Measurements from ENCODE around the gene LRRC10. TPM values are rescaled to one million over a fixed set of nuclear protein-coding genes. Genes with fewer than 3 reads are reported as not detected.

LRRC10 gene
- total RNA-seq, result not detected

- ATAC-seq, result no peak
These were observed at the start of gene LRRC10 for GRCh38 chr12:69610729-69611128. Gene LRRC10 (minus strand): TSS chr12:69610907. CDS start chr12:69610838, 69 bp downstream.

GRCh38 chr12:69660164-69660863 lies 49.6 kb upstream of the LRRC10 start:
- no peak for ATAC-seq

- ATAC-seq, result no peak
These were observed 47.5 kb upstream of the LRRC10 start for GRCh38 chr12:69658203-69658602.

- no peak for ATAC-seq
These were observed 46.9 kb upstream of the LRRC10 start for GRCh38 chr12:69657376-69658137.

GRCh38 chr12:69655616-69656340 lies 45.1 kb upstream of the LRRC10 start:
- no peak for ATAC-seq

GRCh38 chr12:69653703-69654102 lies 43.0 kb upstream of the LRRC10 start:
- ATAC-seq, result peak; percentile 26

GRCh38 chr12:69651922-69652321 lies 41.2 kb upstream of the LRRC10 start:
- ATAC-seq, result no peak

GRCh38 chr12:69649529-69649928 lies 38.8 kb upstream of the LRRC10 start:
- ATAC-seq, result no peak

GRCh38 chr12:69648476-69648875 lies 37.8 kb upstream of the LRRC10 start:
- no peak for ATAC-seq

- no peak for ATAC-seq
These were observed 36.5 kb upstream of the LRRC10 start for GRCh38 chr12:69647178-69647577.

- ATAC-seq, result no peak
These were observed 34.3 kb upstream of the LRRC10 start for GRCh38 chr12:69645031-69645430.

GRCh38 chr12:69644511-69644910 lies 33.8 kb upstream of the LRRC10 start:
- ATAC-seq, result no peak

- no peak for ATAC-seq
These were observed 31.8 kb upstream of the LRRC10 start for GRCh38 chr12:69642531-69642930.

- ATAC-seq, result no peak
These were observed 30.8 kb upstream of the LRRC10 start for GRCh38 chr12:69641546-69641945.

- peak; percentile 74 for ATAC-seq
These were observed 28.8 kb upstream of the LRRC10 start for GRCh38 chr12:69639400-69640016.

GRCh38 chr12:69633061-69633460 lies 22.4 kb upstream of the LRRC10 start:
- ATAC-seq, result no peak

GRCh38 chr12:69630191-69630590 lies 19.5 kb upstream of the LRRC10 start:
- no peak for ATAC-seq

- ATAC-seq, result no peak
These were observed 16.8 kb upstream of the LRRC10 start for GRCh38 chr12:69627501-69627900.

GRCh38 chr12:69623970-69624369 lies 13.3 kb upstream of the LRRC10 start:
- ATAC-seq, result no peak

GRCh38 chr12:69621551-69621950 lies 10.8 kb upstream of the LRRC10 start:
- ATAC-seq, result no peak

- no peak for ATAC-seq
These were observed 10.2 kb upstream of the LRRC10 start for GRCh38 chr12:69620921-69621320.

GRCh38 chr12:69620077-69620476 lies 9.4 kb upstream of the LRRC10 start:
- ATAC-seq, result no peak

- ATAC-seq, result no peak
These were observed 8.3 kb upstream of the LRRC10 start for GRCh38 chr12:69619050-69619449.
